Astrocyte of the spinal cord (primary cell): Measurements from ENCODE around the gene SFXN5.

Source experiments
- DNase-seq: peaks from one replicate; pipeline ENCODE4 v3.0.0; 2011; ENCODE audit warnings: low read depth, low spot score
- H3K4me3 ChIP-seq: 2 replicates; pipeline ENCODE4 v1.5.1; 2011; ENCODE audit warnings: low read depth, mild to moderate bottlenecking, low read length, moderate library complexity
- CTCF ChIP-seq: IDR thresholded peaks from 2 replicates; pipeline ENCODE4 v1.5.1; 2012; ENCODE audit warnings: low read depth, mild to moderate bottlenecking, low read length, inconsistent platforms
- in situ Hi-C: cut with HindIII; loops from 2 replicates; pipeline ENCODE4 v1.10.0; 2017; ENCODE audit warnings: low sequenced_read_pairs

SFXN5 gene

GRCh38 chr2:72949045-72949444 lies 122.5 kb downstream of the SFXN5 start:
- no peak overlapping the region for H3K4me3 ChIP-seq
- no peak for TF ChIP-seq CTCF
- in situ Hi-C loops, result no loop called here
- no peak for DNase-seq

DNA sequence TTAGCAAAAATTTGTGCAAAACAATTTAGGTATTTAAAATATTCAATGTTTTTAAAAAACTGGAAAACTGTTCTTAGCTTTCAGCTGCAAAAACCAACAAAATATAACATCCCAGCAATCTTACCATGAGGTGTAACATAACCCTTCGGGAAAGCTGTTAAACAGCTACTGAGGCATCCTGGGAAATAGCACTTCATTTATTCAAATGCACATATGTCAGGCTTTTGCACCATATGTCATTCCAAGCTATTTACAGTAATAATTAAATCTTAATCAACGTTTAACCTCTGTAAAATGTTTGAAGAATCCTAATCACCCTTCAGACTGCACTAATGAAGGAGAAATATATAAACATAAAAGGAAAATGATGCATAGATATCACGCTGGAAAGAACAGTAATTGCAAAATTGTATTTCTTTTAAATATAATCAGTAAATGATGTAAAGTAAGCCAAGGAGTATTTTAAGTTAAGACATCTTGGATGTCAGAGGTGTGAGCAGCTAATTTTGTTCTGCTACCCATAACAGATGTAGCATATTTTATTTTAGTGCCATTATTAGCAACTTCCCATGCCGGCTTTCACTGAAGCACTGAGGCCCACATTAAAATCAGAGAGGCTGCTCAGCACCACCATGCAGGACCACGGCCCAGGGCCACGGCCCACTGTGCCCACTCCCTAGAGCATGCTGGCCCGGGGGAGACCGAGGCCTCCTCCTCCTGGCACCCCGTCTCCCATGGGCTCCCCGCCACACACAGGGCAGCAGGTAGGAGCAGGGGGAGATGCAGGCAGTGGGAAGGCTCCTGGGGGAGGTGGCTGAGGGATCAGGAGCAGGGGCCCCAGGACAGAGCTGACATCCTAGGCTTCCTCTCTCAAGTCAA lies 123.3 kb downstream of the SFXN5 start:
- TF ChIP-seq CTCF, result no peak
- H3K4me3 ChIP-seq, result no peak overlapping the region
- in situ Hi-C loops, result no loop called here
- DNase-seq, result no peak

DNA sequence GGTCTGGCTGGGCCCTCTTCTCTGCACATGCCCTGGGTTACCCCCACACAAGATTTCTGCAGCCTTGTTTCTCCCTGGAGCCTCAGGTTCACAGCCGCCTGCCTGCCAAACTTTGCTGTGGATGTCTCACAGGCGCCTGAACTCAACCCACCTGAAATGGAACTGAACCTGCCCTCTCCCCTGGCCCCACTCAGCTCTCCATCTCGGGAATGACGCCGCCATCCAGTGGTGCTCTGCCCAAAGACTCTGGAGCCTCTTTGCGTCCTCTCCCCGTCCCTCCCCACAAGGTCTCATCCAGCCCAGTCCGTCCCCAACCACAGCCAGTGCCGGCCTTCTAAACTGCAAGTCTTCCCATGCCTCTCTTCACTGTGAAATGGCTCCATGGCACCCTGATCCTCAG lies 125.0 kb downstream of the SFXN5 start:
- DNase-seq, result no peak
- in situ Hi-C loops, result no loop called here
- no peak for TF ChIP-seq CTCF
- H3K4me3 ChIP-seq, result no peak overlapping the region

- TF ChIP-seq CTCF, result no peak
- in situ Hi-C loops, result no loop called here
- no peak for DNase-seq
- H3K4me3 ChIP-seq, result no peak overlapping the region
These were observed 126.0 kb downstream of the SFXN5 start for GRCh38 chr2:72945450-72946019.

DNA sequence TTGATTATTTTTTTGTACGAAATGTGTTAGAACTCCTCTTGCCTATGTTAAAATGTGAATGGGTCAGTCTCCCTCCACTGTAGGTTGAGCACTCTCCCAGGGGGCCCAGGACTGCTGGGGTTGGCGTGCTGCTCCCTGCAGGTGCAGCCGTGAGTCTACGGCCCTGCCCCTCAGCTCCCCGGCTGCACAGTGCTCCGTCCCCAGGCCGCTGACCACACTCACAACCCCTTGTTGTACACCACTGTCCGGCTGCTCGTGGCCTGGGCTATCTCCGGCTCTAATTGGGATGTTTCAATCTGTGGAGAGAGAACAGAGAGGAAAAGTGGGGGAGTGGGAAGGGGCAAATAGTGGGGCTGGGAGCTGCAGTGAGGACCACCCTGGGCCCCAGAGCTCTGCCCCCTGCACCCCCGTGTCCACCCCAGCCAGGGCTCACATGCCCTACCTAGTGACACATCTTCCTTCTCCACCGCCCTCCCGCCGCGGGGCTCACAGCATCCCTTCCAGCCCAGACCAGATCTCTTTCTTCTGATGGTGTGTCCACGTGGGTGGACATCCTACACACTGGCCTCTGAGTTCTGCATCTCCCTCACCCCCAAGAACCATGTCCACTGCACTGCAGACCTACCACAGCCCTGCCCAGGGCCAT lies 126.6 kb downstream of the SFXN5 start:
- no peak for DNase-seq
- H3K4me3 ChIP-seq, result no peak overlapping the region
- in situ Hi-C loops, result no loop called here
- TF ChIP-seq CTCF, result no peak

DNA sequence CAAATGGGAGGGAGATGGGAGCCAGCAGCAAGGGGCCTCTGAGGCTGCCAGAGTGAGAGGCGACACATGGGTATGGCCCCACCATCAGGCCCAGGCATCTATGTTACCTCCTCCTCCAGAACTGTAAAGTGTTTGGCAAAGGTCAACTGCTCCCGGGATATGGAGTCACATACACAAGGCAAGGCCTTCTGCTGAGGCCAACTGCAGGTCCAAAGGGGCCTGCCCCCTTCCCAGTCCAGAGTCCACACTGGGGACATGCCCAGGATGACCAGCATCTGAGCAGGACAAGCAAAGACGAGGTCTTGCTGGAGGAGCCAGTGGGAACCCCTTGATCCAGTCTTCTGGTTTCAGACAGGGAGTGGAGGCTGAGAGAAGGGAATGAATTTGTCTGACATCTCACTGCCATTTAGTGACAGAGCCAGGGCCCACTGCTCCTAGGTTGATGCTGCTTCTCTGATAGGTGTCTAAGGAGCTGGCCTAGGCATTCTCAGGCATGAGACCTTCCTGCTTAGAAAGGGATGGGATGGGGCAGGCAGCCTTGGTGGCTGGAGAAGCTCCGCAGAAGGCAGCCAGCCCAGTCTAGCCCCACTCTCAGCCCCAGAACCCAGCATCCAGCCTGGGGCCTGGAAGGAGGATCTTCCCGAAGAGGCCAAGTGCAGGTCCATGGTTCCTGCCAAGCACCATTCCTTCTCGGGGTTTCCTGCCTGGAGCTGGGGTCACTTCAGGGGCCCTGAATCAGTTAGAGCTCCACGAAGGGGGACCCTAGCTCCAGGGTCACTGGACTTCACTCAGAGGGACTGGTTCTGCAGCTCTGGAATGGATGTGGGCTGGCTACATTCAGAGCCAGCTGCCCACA lies 127.7 kb downstream of the SFXN5 start:
- no peak overlapping the region for H3K4me3 ChIP-seq
- in situ Hi-C loops, result no loop called here
- no peak for TF ChIP-seq CTCF
- DNase-seq, result no peak
